IPS-15b (cell line): ENCODE results near the gene TAMM41.
"Not testable (repeated sequence)": the region's sequence is repeated elsewhere in the genome, so short reads cannot be mapped to it uniquely, and the experiment has no call there.

Source experiments
- H3K27me3 ChIP-seq: one replicate; pipeline ENCODE4 v1.6.1; 2013; ENCODE audit warnings: low read length; ENCODE audit not compliant: control insufficient read depth, insufficient read depth
- H3K36me3 ChIP-seq: one replicate; pipeline ENCODE4 v1.6.1; 2013; ENCODE audit warnings: low read length; ENCODE audit not compliant: control insufficient read depth, insufficient read depth
- H3K4me1 ChIP-seq: one replicate; pipeline ENCODE4 v1.6.1; 2013; ENCODE audit warnings: mild to moderate bottlenecking, low read length; ENCODE audit not compliant: control insufficient read depth, insufficient read depth
- H3K4me3 ChIP-seq: one replicate; pipeline ENCODE4 v1.5.1; 2013; ENCODE audit warnings: low read depth, low read length
- H3K9ac ChIP-seq: one replicate; pipeline ENCODE4 v1.6.1; 2013; ENCODE audit warnings: low read depth, mild to moderate bottlenecking, low read length
- H3K9me3 ChIP-seq: one replicate; pipeline ENCODE4 v1.6.1; 2013; ENCODE audit warnings: mild to moderate bottlenecking, low read length; ENCODE audit not compliant: control insufficient read depth, insufficient read depth

TAMM41 gene

GRCh38 chr3:11846281-11847266, at the start of gene TAMM41:
Gene TAMM41, minus strand, starts transcription at chr3:11846885. Its CDS starts 249 bp downstream, at chr3:11846636.
- Histone ChIP-seq H3K27me3 (peaks cover 11% of the 10 kb centered on the region), H3K9me3 (no peaks in the 10 kb centered on the region), H3K4me3 (peak within 1 kb of the TSS; percentile 99), H3K36me3 (peaks cover 13% of the 10 kb centered on the region), H3K9ac (peak within 1 kb of the TSS; percentile 91), H3K4me1 (peaks cover 4% of the 10 kb centered on the region)

- Histone ChIP-seq H3K9ac (no peak overlapping the region), H3K4me1 (no peaks in the 10 kb centered on the region), H3K9me3 (no peaks in the 10 kb centered on the region), H3K27me3 (no peaks in the 10 kb centered on the region), H3K4me3 (no peak overlapping the region), H3K36me3 (no peaks in the 10 kb centered on the region)
Measured at GRCh38 chr3:11878837-11879236, 32.2 kb upstream of the TAMM41 start.

- not testable (repeated sequence) for H3K27me3 ChIP-seq, H3K36me3 ChIP-seq, H3K4me1 ChIP-seq, H3K9me3 ChIP-seq, H3K4me3 ChIP-seq, H3K9ac ChIP-seq
Measured at GRCh38 chr3:11874707-11875106, 28.0 kb upstream of the TAMM41 start.

GRCh38 chr3:11863739-11864138, 17.1 kb upstream of the TAMM41 start:
- not testable (repeated sequence) for H3K9ac ChIP-seq, H3K4me3 ChIP-seq, H3K9me3 ChIP-seq, H3K36me3 ChIP-seq, H3K27me3 ChIP-seq, H3K4me1 ChIP-seq

GRCh38 chr3:11862584-11862983, 15.9 kb upstream of the TAMM41 start:
- H3K9ac ChIP-seq, H3K9me3 ChIP-seq, H3K4me1 ChIP-seq, H3K27me3 ChIP-seq, H3K4me3 ChIP-seq, H3K36me3 ChIP-seq: not testable (repeated sequence)

- H3K4me1 ChIP-seq, H3K4me3 ChIP-seq, H3K27me3 ChIP-seq, H3K9me3 ChIP-seq, H3K9ac ChIP-seq, H3K36me3 ChIP-seq: not testable (repeated sequence)
Measured at GRCh38 chr3:11862145-11862544, 15.5 kb upstream of the TAMM41 start.

- not testable (repeated sequence) for H3K27me3 ChIP-seq, H3K9ac ChIP-seq, H3K36me3 ChIP-seq, H3K4me3 ChIP-seq, H3K4me1 ChIP-seq, H3K9me3 ChIP-seq
Measured at GRCh38 chr3:11860213-11860612, 13.5 kb upstream of the TAMM41 start.

GRCh38 chr3:11853450-11853849, 6.8 kb upstream of the TAMM41 start:
- Histone ChIP-seq H3K9ac (no peak overlapping the region), H3K27me3 (no peaks in the 10 kb centered on the region), H3K4me1 (no peaks in the 10 kb centered on the region), H3K9me3 (no peaks in the 10 kb centered on the region), H3K36me3 (no peaks in the 10 kb centered on the region), H3K4me3 (no peak overlapping the region)

- no peak overlapping the region for H3K9ac ChIP-seq
- no peaks in the 10 kb centered on the region for H3K9me3 ChIP-seq
- H3K4me1 ChIP-seq, result peaks cover 4% of the 10 kb centered on the region
- no peaks in the 10 kb centered on the region for H3K36me3 ChIP-seq
- no peak overlapping the region for H3K4me3 ChIP-seq
- peaks cover 11% of the 10 kb centered on the region for H3K27me3 ChIP-seq
Measured at GRCh38 chr3:11850003-11850402, 3.3 kb upstream of the TAMM41 start.

GRCh38 chr3:11847607-11848006, 922 bp upstream of the TAMM41 start:
- H3K4me3 ChIP-seq, result no peak overlapping the region

GRCh38 chr3:11845651-11846050, 1.0 kb downstream of the TAMM41 start:
- Histone ChIP-seq H3K4me3 (peak overlapping the region; percentile 99), H3K27me3 (peaks cover 11% of the 10 kb centered on the region), H3K36me3 (peaks cover 13% of the 10 kb centered on the region), H3K9ac (peak overlapping the region; percentile 91), H3K9me3 (no peaks in the 10 kb centered on the region), H3K4me1 (peaks cover 4% of the 10 kb centered on the region)

More at GRCh38 chr3:11847607-11848006, 922 bp upstream of the TAMM41 start:
- H3K9ac ChIP-seq, result no peak overlapping the region
- H3K27me3 ChIP-seq, result peaks cover 11% of the 10 kb centered on the region
- H3K9me3 ChIP-seq, result no peaks in the 10 kb centered on the region
- H3K4me1 ChIP-seq, result peaks cover 4% of the 10 kb centered on the region
- peaks cover 11% of the 10 kb centered on the region for H3K36me3 ChIP-seq

GRCh38 chr3:11844891-11845290, 1.8 kb downstream of the TAMM41 start:
- no peak overlapping the region for H3K9ac ChIP-seq
- no peaks in the 10 kb centered on the region for H3K9me3 ChIP-seq
- peak overlapping the region; percentile 99 for H3K4me3 ChIP-seq
- peaks cover 11% of the 10 kb centered on the region for H3K27me3 ChIP-seq
- H3K4me1 ChIP-seq, result peaks cover 4% of the 10 kb centered on the region
- H3K36me3 ChIP-seq, result peaks cover 18% of the 10 kb centered on the region
